GM19025 (cell line): ENCODE results near the gene RPL10A.
"Not testable (repeated sequence)": the region's sequence is repeated elsewhere in the genome, so short reads cannot be mapped to it uniquely, and the experiment has no call there.

Experiments
- ATAC-seq: cut with Tn5 transposase; IDR thresholded peaks from one replicate; pipeline ENCODE4 v1.9.1; 2021; ENCODE audit warnings: mild to moderate bottlenecking, low read depth, moderate library complexity; ENCODE audit not compliant: unreplicated experiment

Gene RPL10A

GRCh38 chr6:35506536-35506935, 38.3 kb downstream of the RPL10A start:
- ATAC-seq: no peak

GRCh38 chr6:35507221-35507620, 39.0 kb downstream of the RPL10A start:
- ATAC-seq: no peak

GRCh38 chr6:35508027-35508426, 39.8 kb downstream of the RPL10A start:
- no peak for ATAC-seq

DNA sequence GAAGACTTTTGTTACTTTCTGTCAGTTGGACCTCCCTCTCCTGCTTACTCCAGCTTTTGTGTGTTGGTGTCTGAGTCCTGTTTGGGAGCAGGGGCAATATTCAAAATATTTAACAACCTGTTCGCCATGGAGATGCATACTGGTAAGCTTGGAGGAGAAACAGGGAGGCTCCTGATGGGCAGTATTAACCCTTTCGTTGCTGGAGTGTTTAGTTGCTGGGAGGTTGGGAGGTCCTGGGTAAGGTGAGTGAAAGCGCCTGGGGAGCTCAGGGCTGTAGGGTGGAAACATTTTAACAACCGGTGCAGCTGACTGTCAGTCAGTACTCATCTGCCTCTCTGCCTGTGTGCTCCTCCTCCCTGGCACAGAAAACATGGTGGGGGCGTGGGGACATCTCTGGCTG, 40.3 kb downstream of the RPL10A start:
- no peak for ATAC-seq

GRCh38 chr6:35510916-35511561, 42.8 kb downstream of the RPL10A start:
- ATAC-seq: no peak

GRCh38 chr6:35511562-35511941, 43.4 kb downstream of the RPL10A start:
- ATAC-seq: no peak

GRCh38 chr6:35512006-35512405, 43.8 kb downstream of the RPL10A start:
- ATAC-seq: no peak

DNA sequence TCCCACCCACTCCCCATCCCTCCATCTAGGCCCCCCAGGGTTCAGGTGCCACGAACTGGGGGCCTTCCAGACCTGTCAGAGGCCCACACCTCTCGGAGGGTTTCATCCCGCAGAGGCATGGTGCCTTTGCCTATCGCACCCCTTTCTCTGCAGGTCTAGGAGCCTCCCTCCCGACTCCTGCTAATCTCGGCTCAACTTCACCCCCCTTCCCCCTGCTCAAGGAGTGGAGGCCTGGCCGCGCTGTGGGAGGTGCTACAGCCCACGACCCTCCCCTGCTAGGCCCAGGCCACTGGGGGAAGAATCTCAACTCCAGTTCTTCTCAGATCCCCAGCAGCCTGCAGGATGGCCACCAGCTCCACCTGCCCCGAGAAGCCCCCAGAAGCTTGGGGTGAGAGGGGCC, 44.5 kb downstream of the RPL10A start, which contains the start of gene TULP1:
Gene TULP1 (minus strand): TSS at position 157 of the 400 bp plus-strand sequence. CDS start 38 bp downstream, at position 119.
- no peak for ATAC-seq

DNA sequence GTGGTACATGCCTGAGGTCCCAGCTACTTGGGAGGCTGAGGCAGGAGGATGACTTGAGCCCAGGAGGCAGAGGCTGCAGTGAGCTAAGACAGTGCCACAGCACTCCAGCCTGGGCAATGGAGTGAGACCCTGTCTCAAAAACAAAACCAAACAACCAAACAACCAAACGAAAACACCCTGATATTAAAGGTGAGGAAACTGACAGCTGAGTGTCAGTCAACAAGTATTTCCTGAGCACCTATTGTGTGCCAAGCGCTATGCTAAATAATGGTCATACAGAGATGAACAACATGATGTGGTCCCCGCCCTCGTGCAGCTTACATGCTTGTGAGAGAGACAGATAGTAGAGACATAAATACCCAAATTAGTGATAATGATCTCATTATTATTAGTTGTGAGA, 46.4 kb downstream of the RPL10A start:
- no peak for ATAC-seq

DNA sequence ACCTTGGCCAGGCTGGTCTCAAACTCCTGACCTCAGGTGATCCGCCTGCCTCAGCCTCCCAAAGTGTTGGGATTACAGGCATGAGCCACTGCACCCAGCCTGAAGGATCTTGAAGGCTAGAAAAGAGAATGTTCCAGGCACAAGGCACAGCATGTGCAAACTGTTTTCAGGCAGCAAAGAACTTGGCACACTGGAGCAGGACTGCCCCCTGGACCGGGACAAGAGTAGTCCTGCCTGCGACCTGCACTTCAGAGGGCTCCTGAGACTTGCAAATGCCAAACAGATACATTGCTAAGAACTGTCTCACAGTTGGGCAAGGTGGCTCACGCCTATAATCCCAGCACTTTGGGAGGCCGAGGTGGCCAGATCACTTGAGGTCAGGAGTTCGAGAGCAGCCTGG, 47.7 kb downstream of the RPL10A start:
- ATAC-seq: not testable (repeated sequence)

- no peak for ATAC-seq
These were observed 48.5 kb downstream of the RPL10A start for GRCh38 chr6:35516712-35517111.

DNA sequence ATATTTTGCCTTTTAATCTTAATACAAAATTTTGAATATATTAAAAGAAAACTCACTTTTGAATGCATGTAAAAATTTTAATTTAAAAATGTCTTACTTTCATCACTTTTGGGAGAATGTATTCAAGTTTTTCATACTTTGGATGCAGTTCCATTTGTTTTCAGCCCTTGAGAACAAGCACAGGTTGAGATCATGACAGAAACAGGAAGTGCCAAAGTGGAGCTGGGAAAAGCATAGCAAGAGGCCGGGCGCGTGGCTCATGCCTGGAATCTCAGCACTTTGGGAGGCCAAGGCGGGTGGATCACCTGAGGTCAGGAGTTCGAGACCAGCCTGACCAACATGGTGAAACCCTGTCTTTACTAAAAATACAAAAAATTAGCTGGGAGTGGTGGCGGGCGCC, 49.8 kb downstream of the RPL10A start:
- ATAC-seq: not testable (repeated sequence)

DNA sequence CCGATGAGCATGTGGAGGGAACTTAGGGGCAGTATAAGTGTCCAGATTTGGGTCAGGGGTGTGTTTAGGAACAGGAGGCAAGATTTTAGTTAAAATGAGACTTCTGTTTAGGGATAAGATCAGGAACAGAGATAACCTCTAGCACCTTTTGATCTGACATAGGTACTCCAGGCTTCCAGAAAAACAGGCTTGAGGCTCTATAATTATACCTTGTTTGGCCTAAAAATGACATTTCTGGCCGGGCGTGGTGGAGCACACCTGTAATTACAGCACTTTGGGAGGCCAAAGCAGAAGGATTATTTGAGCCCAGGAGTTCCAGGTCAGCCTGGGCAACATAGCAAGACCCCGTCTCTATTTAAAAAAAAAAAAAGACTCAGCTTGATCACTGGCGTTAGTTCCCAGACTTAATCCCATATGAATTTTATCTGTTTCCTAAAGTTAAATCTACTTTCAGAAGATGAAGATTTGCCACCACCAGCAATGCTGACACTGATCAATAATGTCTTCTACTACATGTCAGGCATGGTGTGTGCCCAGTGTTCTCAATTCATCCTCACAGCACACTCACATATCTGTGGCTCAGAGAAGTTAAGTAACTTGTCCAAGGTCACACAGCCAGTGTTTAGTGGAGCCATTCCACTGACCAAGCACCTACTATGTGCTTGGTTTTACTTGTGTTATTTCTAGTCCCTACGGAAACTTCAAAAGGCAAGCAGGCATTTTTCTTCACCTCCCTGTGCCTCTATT, 50.5 kb downstream of the RPL10A start:
- no peak for ATAC-seq

DNA sequence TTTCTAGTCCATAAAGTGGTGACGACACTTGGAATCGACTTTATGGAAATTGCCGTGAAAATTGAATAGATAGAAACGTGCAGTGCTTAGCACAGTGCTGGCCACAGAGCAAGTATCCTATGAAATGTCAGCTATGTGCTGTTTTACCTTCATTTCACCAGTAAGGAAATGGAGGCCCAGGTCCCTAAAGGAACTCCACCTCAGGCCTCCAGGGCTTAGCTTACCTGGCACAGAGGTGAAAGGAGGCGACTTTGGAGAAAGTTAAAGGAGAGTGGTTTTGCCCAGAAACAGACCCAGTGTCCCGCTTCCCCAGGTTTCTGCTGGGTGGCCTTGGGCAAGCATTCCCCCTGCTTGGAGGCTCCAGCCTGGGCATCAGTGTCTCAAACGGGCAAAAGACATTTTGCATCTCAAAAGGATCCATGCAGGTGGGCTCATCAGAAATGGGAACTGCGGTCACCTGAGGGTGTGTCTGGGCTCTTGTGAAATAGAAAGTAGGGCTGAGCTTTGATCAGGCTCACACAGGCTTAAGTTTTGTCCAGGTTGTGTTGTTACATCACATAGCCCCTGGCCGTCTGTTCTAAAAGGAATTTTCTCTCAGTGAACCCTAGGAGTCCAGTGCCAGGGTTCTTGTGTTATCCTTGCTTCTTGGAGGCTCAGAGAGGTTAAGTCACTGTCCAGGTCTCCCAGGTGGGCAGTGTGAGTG, 51.3 kb downstream of the RPL10A start:
- no peak for ATAC-seq
